ENCODE measurements around the gene FAF2. TPM values are rescaled to one million over a fixed set of nuclear protein-coding genes. Genes with fewer than 3 reads are reported as not detected.
A peak's percentile ranks its signal among the peaks of the same experiment; 100 is the strongest.

The FAF2 gene
- total RNA-seq, 1 experiment from 2014 or later: 44.4 TPM

DNA sequence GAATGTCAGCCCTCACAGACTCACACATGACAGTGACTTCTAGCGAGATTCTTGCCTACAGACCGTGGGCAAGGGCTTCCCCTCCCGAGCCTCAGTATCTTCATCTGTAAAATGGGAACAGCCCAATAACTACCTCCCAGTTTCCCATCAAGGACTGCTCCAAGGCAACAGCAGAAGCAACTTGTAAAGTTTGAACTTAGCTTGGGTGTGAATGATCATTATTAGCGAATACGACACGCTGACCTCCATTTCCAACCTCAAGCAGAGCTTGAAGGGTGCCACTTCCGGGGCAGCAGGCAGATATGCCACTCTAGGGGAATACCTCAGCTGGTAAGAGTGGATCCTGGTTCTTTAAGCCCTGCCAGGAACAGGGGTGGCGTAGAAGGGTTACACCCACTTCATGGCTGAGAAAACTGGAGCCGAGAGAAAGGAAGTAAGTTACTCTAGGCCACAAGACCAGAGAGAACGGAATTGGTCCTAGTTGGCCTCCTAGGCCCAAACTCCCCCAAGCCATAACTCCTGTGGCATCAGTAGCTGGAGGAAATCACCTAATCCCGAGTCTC, 87.0 kb downstream of the FAF2 start:
- H3K9ac ChIP-seq (ENCODE audit: extremely low read depth, insufficient read length, low read length): peak overlapping the region; percentile 97
- no peak overlapping the region for H3K18ac ChIP-seq (ENCODE audit: insufficient read length, low read depth, low read length)
- H4K91ac ChIP-seq (ENCODE audit: insufficient read length, low read depth, low read length): no peak overlapping the region
- H3K14ac ChIP-seq (ENCODE audit: insufficient read depth, low read length): no peak overlapping the region
- H2BK5ac ChIP-seq (ENCODE audit: insufficient read length, low read length): no peak overlapping the region
- H3K4ac ChIP-seq (ENCODE audit: low read depth, low read length): no peak overlapping the region
- Mint-ChIP-seq H3K27me3 (ENCODE audit: low read depth) (peaks cover 1% of the 10 kb centered on the region; the same call in 1 of the 2 replicates), H3K27ac (peak overlapping the region; percentile 89 to 99 (median 98); a peak in 6 of 7 replicates), H3K4me3 (peak overlapping the region; percentile 92 to 99), H3K4me1 (peaks cover 42 to 46% of the 10 kb centered on the region in 2 experiments), H3K36me3 (ENCODE audit: insufficient read depth in 1 of 3, low read depth in 3 of 3) (peaks cover 18 to 44% (median 42%) of the 10 kb centered on the region in 3 experiments), H3K9me3 (no peaks in the 10 kb centered on the region)
- H4K20me1 ChIP-seq (ENCODE audit: control insufficient read depth, insufficient read depth, insufficient read length): peaks cover 2% of the 10 kb centered on the region
- no CpG with 5 or more reads among the region's 11 CpGs for WGBS (ENCODE audit: extremely low coverage, insufficient read length, low lambda C conversion rate)
- no peaks in the 10 kb centered on the region for H3K27me3 ChIP-seq (ENCODE audit: insufficient read depth, low read length)
- no peak overlapping the region for H2BK120ac ChIP-seq (ENCODE audit: low read depth, low read length, poor library complexity, severe bottlenecking)
- peaks cover 38% of the 10 kb centered on the region for H3K79me2 ChIP-seq (ENCODE audit: insufficient read depth, low read length)
- no peak overlapping the region for H2BK20ac ChIP-seq (ENCODE audit: low read depth, low read length, poor library complexity, severe bottlenecking)
- DNase-seq: no peak
- H2AK5ac ChIP-seq (ENCODE audit: insufficient read length, low read length): no peak overlapping the region
- peaks cover 11% of the 10 kb centered on the region for H3K23me2 ChIP-seq (ENCODE audit: insufficient read length, low read depth, low read length, poor library complexity, severe bottlenecking)
- H4K8ac ChIP-seq (replicated peaks; ENCODE audit: insufficient read length, low read depth, low read length): no peak overlapping the region
- H3K9me3 ChIP-seq (ENCODE audit: control insufficient read depth, low read depth, low read length): no peaks in the 10 kb centered on the region
- no peak overlapping the region for H3K23ac ChIP-seq (ENCODE audit: insufficient read length, low read depth, low read length)
- TF ChIP-seq CTCF (conservative IDR thresholded peaks at IDR 0.05): no peak
- H3K79me1 ChIP-seq (ENCODE audit: insufficient read depth, low read depth, low read length, poor library complexity, severe bottlenecking): peaks cover 3% of the 10 kb centered on the region
- no peak overlapping the region for H3T11ph ChIP-seq (ENCODE audit: low read length)
- no peak overlapping the region for H2BK15ac ChIP-seq (ENCODE audit: low read depth, low read length)
- H3K4me2 ChIP-seq (ENCODE audit: insufficient read depth, insufficient read length, low read length): peak overlapping the region; percentile 44
- no peak overlapping the region for H4K5ac ChIP-seq (ENCODE audit: insufficient read length, low read depth, low read length)
- no peaks in the 10 kb centered on the region; the same call in 1 of the 2 replicates for H3K4me1 ChIP-seq (ENCODE audit: insufficient read depth, low read length)
- no peak overlapping the region for H3K56ac ChIP-seq (ENCODE audit: insufficient read length, low read depth, low read length)
- H2AFZ ChIP-seq (ENCODE audit: low read length): no peak overlapping the region
- H2BK12ac ChIP-seq (ENCODE audit: insufficient read length, low read depth, low read length): no peak overlapping the region
- no peak overlapping the region for H3K27ac ChIP-seq (ENCODE audit: insufficient read length, low read depth, low read length)

Measured in H9 (cell line).